GM12878 (cell line): ENCODE results near the gene NDUFA7. TPM values are rescaled to one million over a fixed set of nuclear protein-coding genes. Genes with fewer than 3 reads are reported as not detected.

Experiments used
- ATAC-seq: fragments of 200-7000 bp; cut with Tn5 transposase; 3 replicates; pipeline ENCODE4 v1.9.1; 2020; ENCODE audit warnings: mild to moderate bottlenecking, moderate library complexity
- BruUV-seq: library from RNA; stranded (reverse); fragments of 400-500 nt; replicated peaks from 2 replicates; lab custom pipeline; 2021; lab: Mats Ljungman, UMichigan
- CTCF ChIA-PET: fragments of 300-600 bp; sonication (Branson Sonifier 250); formaldehyde crosslinking; extraction: SDS; loops from one replicate; lab custom pipeline; 2021; ENCODE audit warnings: inconsistent platforms; lab: Yijun Ruan, JAX
- POLR2A ChIA-PET: fragments of 350-600 bp; formaldehyde crosslinking; extraction: SDS; loops from one replicate; lab custom pipeline; 2021; ENCODE audit warnings: inconsistent platforms; lab: Charles Lee
- RAD21 ChIA-PET: fragments of 300-600 bp; sonication (Branson Sonifier 250); formaldehyde crosslinking; loops from one replicate; lab custom pipeline; 2023; ENCODE audit warnings: antibody characterized with exemption; ENCODE audit not compliant: unreplicated experiment; lab: Charles Lee
- SMC1A ChIA-PET: fragments of 300-600 bp; sonication (Branson Sonifier 250); formaldehyde crosslinking; loops from one replicate; lab custom pipeline; 2023; ENCODE audit not compliant: unreplicated experiment, uncharacterized antibody; lab: Charles Lee
- DNase-seq: peaks from one replicate; pipeline ENCODE4 v3.0.0-alpha.2; 2011; ENCODE audit warnings: low read depth, low spot score
- FAIRE-seq: peaks from 3 replicates; lab custom pipeline; 2011; peaks lifted over from hg19 to GRCh38; lab: Jason Lieb, UNC
- H2AFZ ChIP-seq: 2 replicates; pipeline ENCODE4 v1.6.0; 2011; ENCODE audit warnings: low read depth, low read length, control low read depth; ENCODE audit not compliant: control insufficient read depth
- H3K27ac ChIP-seq: 2 replicates; pipeline ENCODE4 v1.5.1; 2011; ENCODE audit warnings: control low read depth; ENCODE audit not compliant: control insufficient read depth, insufficient read depth
- H3K27me3 ChIP-seq, 2 experiments: replicated peaks in 1 of 2; 2 replicates each; pipeline versions ENCODE4 v1.6.0 to v1.6.1; 2011; ENCODE audit warnings: low read length in 1 of 2; ENCODE audit not compliant: control insufficient read depth in 2 of 2, insufficient read depth in 2 of 2
- H3K36me3 ChIP-seq, 2 experiments: 2 replicates each; pipeline ENCODE4 v1.5.1; 2011; ENCODE audit warnings: low read length in 1 of 2; ENCODE audit not compliant: control insufficient read depth in 2 of 2, insufficient read depth in 2 of 2
- H3K4me1 ChIP-seq: 2 replicates; pipeline ENCODE4 v1.6.1; 2011; ENCODE audit warnings: mild to moderate bottlenecking, low read length, moderate library complexity, mixed read lengths; ENCODE audit not compliant: control insufficient read depth, insufficient read depth
- H3K4me2 ChIP-seq: 2 replicates; pipeline ENCODE4 v1.6.0; 2011; ENCODE audit warnings: control low read depth; ENCODE audit not compliant: control insufficient read depth, insufficient read depth
- H3K4me3 ChIP-seq: fragments of 200-600 bp; sonication (generic); 2 replicates; pipeline ENCODE4 v1.5.1; 2016
- H3K79me2 ChIP-seq: 2 replicates; pipeline ENCODE4 v1.6.0; 2011; ENCODE audit warnings: low read length; ENCODE audit not compliant: control insufficient read depth, insufficient read depth
- H3K9ac ChIP-seq: 2 replicates; pipeline ENCODE4 v1.8.0; 2011; ENCODE audit warnings: low read length, control low read depth, mixed read lengths; ENCODE audit not compliant: control insufficient read depth, insufficient read depth
- H3K9me3 ChIP-seq: replicated peaks from 3 replicates; pipeline ENCODE4 v1.5.1; 2011; ENCODE audit warnings: mild to moderate bottlenecking, low read length; ENCODE audit not compliant: control insufficient read depth, insufficient read depth
- H4K20me1 ChIP-seq: 2 replicates; pipeline ENCODE4 v1.6.0; 2011; ENCODE audit not compliant: control insufficient read depth, insufficient read depth
- ZNF384 ChIP-seq: IDR thresholded peaks from 2 replicates; pipeline ENCODE4 v1.6.1; 2012; ENCODE audit warnings: low read depth, mild to moderate bottlenecking, low read length, improper control_type of control experiment, borderline replicate concordance
- WGBS: methylation state at CpG from one replicate; pipeline ENCODE4 v1.1.6; 2016; ENCODE audit warnings: low lambda C conversion rate; ENCODE audit not compliant: insufficient replicate concordance, insufficient coverage; ENCODE audit errors: missing lambda C conversion rate; 5-methylcytosine and 5-hydroxymethylcytosine counted together
- in situ Hi-C: fragments of 300-500 bp; cut with MboI; formaldehyde crosslinking; loops from 9 replicates; pipeline ENCODE4 v1.14.3; 2018; ENCODE audit warnings: mixed read lengths
- intact Hi-C: fragments of 100-400 bp; cut with micrococcal nuclease; formaldehyde crosslinking; loops from one replicate; pipeline ENCODE4 v1.14.2; 2022; ENCODE audit not compliant: unreplicated experiment
- polyA plus RNA-seq, 11 experiments: library from polyadenylated mRNA; depleted of rRNA in 4 of 11; unstranded in 6 of 11; stranded (reverse) in 5 of 11; fragments of >200 nt; fragmentation: Nextera tagmentation in 4 of 11; fragmentation: Illumina TruSeq in 1 of 11; extraction: Ambion mirVana in 4 of 11; extraction: Trizol in 1 of 11; gene quantifications; 1 replicate in 1 of 11; 2 replicates in 10 of 11; pipeline versions ENCODE4 v1.2.1 to v1.2.3, GENCODE V29; 2011 to 2016; ENCODE audit warnings: inconsistent platforms in 2 of 11, missing spikeins in 2 of 11, low read depth in 1 of 11
- total RNA-seq, 4 experiments: library from RNA; depleted of rRNA in 3 of 4; stranded (reverse); fragments of >200 nt in 3 of 4; fragmentation: Illumina TruSeq in 1 of 4; extraction: Trizol in 1 of 4; gene quantifications; 2 replicates each; pipeline versions ENCODE4 v1.2.1 to v1.2.3, GENCODE V29; 2013 to 2021
- TF ChIP-seq, protein P1 (sequence below): IDR thresholded peaks from 2 replicates; pipeline ENCODE4 v1.6.1; 2012; ENCODE audit warnings: improper control_type of control experiment, low read depth, low read length; ENCODE audit not compliant: insufficient replicate concordance

Gene NDUFA7
- total and polyA plus RNA-seq, 10 of the 15 experiments (the other 5 are each of a cell fraction or from before 2014, with no cell fraction given): 79.0 to 360 (median 174) TPM

- peaks cover 2 to 5% of the 10 kb centered on the region in 2 experiments; a peak in 3 of 4 replicates for H3K27me3 ChIP-seq
- no peak for DNase-seq
- FAIRE-seq: no peak
- TF ChIP-seq, protein P1, sequence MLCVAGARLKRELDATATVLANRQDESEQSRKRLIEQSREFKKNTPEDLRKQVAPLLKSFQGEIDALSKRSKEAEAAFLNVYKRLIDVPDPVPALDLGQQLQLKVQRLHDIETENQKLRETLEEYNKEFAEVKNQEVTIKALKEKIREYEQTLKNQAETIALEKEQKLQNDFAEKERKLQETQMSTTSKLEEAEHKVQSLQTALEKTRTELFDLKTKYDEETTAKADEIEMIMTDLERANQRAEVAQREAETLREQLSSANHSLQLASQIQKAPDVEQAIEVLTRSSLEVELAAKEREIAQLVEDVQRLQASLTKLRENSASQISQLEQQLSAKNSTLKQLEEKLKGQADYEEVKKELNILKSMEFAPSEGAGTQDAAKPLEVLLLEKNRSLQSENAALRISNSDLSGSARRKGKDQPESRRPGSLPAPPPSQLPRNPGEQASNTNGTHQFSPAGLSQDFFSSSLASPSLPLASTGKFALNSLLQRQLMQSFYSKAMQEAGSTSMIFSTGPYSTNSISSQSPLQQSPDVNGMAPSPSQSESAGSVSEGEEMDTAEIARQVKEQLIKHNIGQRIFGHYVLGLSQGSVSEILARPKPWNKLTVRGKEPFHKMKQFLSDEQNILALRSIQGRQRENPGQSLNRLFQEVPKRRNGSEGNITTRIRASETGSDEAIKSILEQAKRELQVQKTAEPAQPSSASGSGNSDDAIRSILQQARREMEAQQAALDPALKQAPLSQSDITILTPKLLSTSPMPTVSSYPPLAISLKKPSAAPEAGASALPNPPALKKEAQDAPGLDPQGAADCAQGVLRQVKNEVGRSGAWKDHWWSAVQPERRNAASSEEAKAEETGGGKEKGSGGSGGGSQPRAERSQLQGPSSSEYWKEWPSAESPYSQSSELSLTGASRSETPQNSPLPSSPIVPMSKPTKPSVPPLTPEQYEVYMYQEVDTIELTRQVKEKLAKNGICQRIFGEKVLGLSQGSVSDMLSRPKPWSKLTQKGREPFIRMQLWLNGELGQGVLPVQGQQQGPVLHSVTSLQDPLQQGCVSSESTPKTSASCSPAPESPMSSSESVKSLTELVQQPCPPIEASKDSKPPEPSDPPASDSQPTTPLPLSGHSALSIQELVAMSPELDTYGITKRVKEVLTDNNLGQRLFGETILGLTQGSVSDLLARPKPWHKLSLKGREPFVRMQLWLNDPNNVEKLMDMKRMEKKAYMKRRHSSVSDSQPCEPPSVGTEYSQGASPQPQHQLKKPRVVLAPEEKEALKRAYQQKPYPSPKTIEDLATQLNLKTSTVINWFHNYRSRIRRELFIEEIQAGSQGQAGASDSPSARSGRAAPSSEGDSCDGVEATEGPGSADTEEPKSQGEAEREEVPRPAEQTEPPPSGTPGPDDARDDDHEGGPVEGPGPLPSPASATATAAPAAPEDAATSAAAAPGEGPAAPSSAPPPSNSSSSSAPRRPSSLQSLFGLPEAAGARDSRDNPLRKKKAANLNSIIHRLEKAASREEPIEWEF: no peak
- no peak for TF ChIP-seq ZNF384
- TF ChIP-seq, all 136 proteins: peak for 0
- in situ Hi-C loops (no loop called here), intact Hi-C loops (no loop called here)
- Histone ChIP-seq H3K9ac (no peak overlapping the region), H2AFZ (peak overlapping the region; percentile 15; the same call in 1 of the 2 replicates), H3K9me3 (no peaks in the 10 kb centered on the region), H3K27ac (no peak overlapping the region), H3K4me1 (peaks cover 2% of the 10 kb centered on the region; the same call in 1 of the 2 replicates), H3K4me3 (no peak overlapping the region), H3K36me3 (no peaks in the 10 kb centered on the region), H3K4me2 (peak overlapping the region; percentile 50), H4K20me1 (no peaks in the 10 kb centered on the region), H3K79me2 (no peaks in the 10 kb centered on the region)
- 2% methylated on average over 27 of the region's 27 CpGs for WGBS
- SMC1A ChIA-PET: interaction anchor here (1.4 kb wide), 1 partner anchor 12 kb away, joined by 3 read pairs; no protein-coding TSS in a partner anchor
- CTCF ChIA-PET: interaction anchor here (0.9 to 1.3 kb wide), 2 partner anchors 12 to 13 kb away, joined by 3 to 4 read pairs; no protein-coding TSS in a partner anchor
- ATAC-seq: no peak
- RAD21 ChIA-PET: no interaction called here
- BruUV-seq: no TSS peak
- POLR2A ChIA-PET: no interaction called here
Measured at GRCh38 chr19:8336072-8336569, 14.9 kb upstream of the NDUFA7 start.
